Lower leg skin (tissue), 3 donors: ENCODE measurements around the gene CHTOP.

Source experiments
- POLR2A ChIP-seq, 2 donors: fragments of 450-650 bp; IDR thresholded peaks; one replicate each; pipeline ENCODE4 v1.6.1; 2016 to 2017; ENCODE audit warnings: antibody characterized with exemption in 2 of 2, mild to moderate bottlenecking in 1 of 2, moderate library complexity in 1 of 2
- TF ChIP-seq, protein P1 (sequence below), 3 donors: fragments of 450-650 bp; IDR thresholded peaks; one replicate each; pipeline ENCODE4 v1.5.1; 2016; ENCODE audit warnings: antibody characterized with exemption in 3 of 3, mild to moderate bottlenecking in 3 of 3, moderate library complexity in 2 of 3

DNA sequence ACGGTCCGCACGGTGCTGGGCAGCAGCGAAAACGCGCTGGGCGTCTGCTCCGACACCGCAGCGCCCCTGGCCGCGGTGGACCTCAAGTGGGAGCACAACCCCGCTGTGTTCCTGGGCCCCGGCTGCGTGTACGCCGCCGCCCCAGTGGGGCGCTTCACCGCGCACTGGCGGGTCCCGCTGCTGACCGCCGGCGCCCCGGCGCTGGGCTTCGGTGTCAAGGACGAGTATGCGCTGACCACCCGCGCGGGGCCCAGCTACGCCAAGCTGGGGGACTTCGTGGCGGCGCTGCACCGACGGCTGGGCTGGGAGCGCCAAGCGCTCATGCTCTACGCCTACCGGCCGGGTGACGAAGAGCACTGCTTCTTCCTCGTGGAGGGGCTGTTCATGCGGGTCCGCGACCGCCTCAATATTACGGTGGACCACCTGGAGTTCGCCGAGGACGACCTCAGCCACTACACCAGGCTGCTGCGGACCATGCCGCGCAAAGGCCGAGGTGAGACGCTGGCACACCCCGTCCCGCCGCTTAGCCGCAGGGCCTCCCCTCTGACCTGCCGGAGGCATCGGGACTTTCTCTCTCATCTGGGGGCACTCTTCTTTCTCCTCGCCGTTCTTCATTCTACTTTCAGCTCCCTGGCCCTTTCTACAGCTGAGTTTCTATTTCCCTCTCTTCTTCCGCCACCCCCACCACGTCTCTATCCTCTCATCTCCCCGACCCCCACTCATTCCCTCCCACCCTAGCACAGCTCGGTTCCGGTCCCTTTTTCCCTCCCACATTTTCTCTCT is 45.7 kb downstream of the CHTOP start:
- TF ChIP-seq, protein P1, sequence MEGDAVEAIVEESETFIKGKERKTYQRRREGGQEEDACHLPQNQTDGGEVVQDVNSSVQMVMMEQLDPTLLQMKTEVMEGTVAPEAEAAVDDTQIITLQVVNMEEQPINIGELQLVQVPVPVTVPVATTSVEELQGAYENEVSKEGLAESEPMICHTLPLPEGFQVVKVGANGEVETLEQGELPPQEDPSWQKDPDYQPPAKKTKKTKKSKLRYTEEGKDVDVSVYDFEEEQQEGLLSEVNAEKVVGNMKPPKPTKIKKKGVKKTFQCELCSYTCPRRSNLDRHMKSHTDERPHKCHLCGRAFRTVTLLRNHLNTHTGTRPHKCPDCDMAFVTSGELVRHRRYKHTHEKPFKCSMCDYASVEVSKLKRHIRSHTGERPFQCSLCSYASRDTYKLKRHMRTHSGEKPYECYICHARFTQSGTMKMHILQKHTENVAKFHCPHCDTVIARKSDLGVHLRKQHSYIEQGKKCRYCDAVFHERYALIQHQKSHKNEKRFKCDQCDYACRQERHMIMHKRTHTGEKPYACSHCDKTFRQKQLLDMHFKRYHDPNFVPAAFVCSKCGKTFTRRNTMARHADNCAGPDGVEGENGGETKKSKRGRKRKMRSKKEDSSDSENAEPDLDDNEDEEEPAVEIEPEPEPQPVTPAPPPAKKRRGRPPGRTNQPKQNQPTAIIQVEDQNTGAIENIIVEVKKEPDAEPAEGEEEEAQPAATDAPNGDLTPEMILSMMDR (IDR thresholded peaks at IDR 0.05), result no peak
- no peak for TF ChIP-seq POLR2A (IDR thresholded peaks at IDR 0.05)
